Right atrium auricular region (tissue), 2 donors: Measurements from ENCODE around the gene BORCS8. TPM values are rescaled to one million over a fixed set of nuclear protein-coding genes. Genes with fewer than 3 reads are reported as not detected.

Experiments used
- DNase-seq: peaks from one replicate; pipeline ENCODE4 v3.0.0-alpha.2; 2019; ENCODE audit warnings: low spot score
- H3K27ac ChIP-seq, 2 donors: fragments of 200-600 bp; sonication (generic); 1 replicate in 1 of 2; 2 replicates in 1 of 2; pipeline ENCODE4 v1.5.1; 2016 to 2019
- H3K27me3 ChIP-seq, 2 donors: fragments of 200-600 bp; sonication (generic); one replicate each; pipeline versions ENCODE4 v1.5.1 to v1.6.0; 2017 to 2019
- H3K36me3 ChIP-seq: fragments of 200-600 bp; sonication (generic); one replicate; pipeline ENCODE4 v1.5.1; 2016
- H3K4me1 ChIP-seq, 2 donors: fragments of 200-600 bp; sonication (generic); one replicate each; pipeline versions ENCODE4 v1.5.1 to v1.6.0; 2017 to 2019
- H3K4me3 ChIP-seq, 2 donors: fragments of 200-600 bp; sonication (generic); 1 replicate in 1 of 2; 2 replicates in 1 of 2; pipeline ENCODE4 v1.5.1; 2017 to 2019; ENCODE audit warnings: mild to moderate bottlenecking in 1 of 2, moderate library complexity in 1 of 2
- H3K9me3 ChIP-seq, 2 donors: fragments of 200-600 bp; sonication (generic); one replicate each; pipeline ENCODE4 v1.5.1; 2019
- total RNA-seq, 2 donors: library from RNA; depleted of rRNA; stranded (reverse); fragments of >200 nt; gene quantifications; one replicate each; pipeline ENCODE4 v1.1.0, GENCODE V29; 2016
- TF ChIP-seq, protein P1 (sequence below), 2 donors: fragments of 200-600 bp; sonication (generic); IDR thresholded peaks; one replicate each; pipeline ENCODE4 v1.5.1; 2019; ENCODE audit warnings: antibody characterized with exemption in 2 of 2

BORCS8 gene
- total RNA-seq, 2 donors from 2014 or later, result 16.5 to 20.0 TPM

DNA sequence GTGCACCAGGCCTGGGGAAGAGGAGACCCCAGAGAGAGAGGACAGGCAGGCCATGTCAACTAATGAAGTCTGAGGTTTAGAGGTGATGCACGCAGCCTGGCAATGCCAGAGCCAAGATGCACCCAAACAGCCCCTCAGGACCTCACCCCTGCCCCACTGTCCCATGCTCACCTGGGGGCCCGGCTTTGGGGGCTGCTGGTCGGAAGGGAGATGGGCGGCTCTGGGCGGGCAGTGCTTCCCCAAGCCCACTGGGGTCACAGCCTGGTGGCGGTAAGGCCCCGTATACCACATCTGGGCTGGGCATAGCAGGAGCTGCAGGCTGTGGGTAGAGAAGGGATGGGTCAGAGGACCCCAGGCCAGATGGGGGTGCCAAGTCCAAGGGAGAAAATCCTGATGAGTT, 45.1 kb downstream of the BORCS8 start:
- no peak for DNase-seq
- Histone ChIP-seq H3K27me3 (no peaks in the 10 kb centered on the region), H3K9me3 (no peaks in the 10 kb centered on the region), H3K36me3 (no peaks in the 10 kb centered on the region), H3K4me3 (no peak overlapping the region), H3K4me1 (peaks cover 0 to 6% of the 10 kb centered on the region in 2 donors), H3K27ac (no peak overlapping the region)
- TF ChIP-seq, protein P1, sequence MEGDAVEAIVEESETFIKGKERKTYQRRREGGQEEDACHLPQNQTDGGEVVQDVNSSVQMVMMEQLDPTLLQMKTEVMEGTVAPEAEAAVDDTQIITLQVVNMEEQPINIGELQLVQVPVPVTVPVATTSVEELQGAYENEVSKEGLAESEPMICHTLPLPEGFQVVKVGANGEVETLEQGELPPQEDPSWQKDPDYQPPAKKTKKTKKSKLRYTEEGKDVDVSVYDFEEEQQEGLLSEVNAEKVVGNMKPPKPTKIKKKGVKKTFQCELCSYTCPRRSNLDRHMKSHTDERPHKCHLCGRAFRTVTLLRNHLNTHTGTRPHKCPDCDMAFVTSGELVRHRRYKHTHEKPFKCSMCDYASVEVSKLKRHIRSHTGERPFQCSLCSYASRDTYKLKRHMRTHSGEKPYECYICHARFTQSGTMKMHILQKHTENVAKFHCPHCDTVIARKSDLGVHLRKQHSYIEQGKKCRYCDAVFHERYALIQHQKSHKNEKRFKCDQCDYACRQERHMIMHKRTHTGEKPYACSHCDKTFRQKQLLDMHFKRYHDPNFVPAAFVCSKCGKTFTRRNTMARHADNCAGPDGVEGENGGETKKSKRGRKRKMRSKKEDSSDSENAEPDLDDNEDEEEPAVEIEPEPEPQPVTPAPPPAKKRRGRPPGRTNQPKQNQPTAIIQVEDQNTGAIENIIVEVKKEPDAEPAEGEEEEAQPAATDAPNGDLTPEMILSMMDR (IDR thresholded peaks at IDR 0.05), result no peak

DNA sequence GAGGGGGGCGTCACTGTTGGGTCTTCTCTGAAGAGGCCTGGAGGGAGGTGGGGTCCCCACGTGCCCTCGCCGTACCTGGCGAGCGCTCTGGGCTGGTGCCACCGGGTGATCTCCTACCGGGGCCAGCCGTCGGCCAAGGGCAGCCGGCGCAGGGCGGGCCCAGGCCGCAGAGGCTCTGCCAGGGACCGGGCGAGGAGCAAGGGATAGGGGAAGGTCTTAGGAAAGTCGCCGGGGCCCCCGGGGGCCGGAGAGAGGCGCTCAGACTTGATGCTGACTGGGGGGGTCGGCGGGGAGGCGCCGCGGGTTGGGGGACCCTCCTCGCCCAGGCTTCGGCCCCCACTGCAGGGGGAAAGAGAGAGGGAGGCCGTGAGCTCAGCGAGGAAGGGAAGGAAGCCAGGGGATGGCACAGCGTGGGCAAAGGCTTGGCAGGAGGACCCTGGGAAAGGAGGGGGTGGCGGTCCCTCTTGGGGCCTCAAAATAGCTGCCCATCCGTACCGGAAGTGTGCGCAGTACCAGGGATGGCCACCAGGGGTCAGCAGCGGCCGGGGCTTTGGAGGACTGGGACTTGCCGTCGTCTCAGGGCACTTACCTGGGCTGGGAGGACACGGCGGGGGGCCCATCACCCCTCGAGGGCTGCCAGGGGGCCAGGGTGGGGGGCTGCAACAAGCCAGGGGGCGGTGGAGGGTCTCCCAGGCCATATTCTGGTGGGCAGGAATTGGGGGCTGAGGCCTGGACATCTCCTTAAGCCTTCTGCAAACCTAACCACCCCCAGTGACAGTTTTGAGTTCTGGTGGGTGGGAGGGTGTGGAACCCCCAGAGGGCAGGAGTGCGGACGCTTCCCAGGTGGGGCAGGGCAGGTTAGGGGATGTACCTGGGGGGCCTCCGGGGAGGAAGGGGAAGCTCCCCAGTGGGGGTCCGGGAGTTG, 46.0 kb downstream of the BORCS8 start:
- Histone ChIP-seq H3K4me3 (peak overlapping the region in 1 of 2 donors; percentile 33), H3K36me3 (no peaks in the 10 kb centered on the region), H3K27ac (no peak overlapping the region), H3K9me3 (no peaks in the 10 kb centered on the region), H3K27me3 (no peaks in the 10 kb centered on the region), H3K4me1 (peaks cover 0 to 6% of the 10 kb centered on the region in 2 donors)
- TF ChIP-seq, protein P1 (IDR thresholded peaks at IDR 0.05), result peak; percentile 96 to 99
- peak; percentile 82 for DNase-seq

DNA sequence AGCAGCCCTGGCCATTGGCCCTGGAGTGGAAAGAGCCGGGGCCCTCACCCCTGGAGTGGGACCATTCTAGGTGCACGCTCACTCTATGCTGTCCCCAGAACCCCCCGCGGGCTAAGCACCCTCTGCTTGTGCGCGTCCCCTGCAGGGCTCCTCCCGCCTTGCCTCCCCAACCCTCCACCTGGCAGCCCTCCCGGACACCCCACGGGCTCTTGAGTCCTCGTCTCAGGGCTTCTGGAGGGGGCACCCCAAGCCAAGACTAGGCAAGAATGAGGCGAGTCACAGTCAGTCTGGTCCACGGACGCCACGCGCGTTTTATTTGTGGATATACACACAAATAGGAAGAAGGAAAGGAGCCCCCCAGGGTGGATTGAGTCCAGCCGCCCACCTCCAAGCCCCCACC, 46.7 kb downstream of the BORCS8 start:
- Histone ChIP-seq H3K9me3 (no peaks in the 10 kb centered on the region), H3K27me3 (no peaks in the 10 kb centered on the region), H3K4me1 (peaks cover 0 to 6% of the 10 kb centered on the region in 2 donors), H3K4me3 (no peak overlapping the region), H3K27ac (no peak overlapping the region), H3K36me3 (no peaks in the 10 kb centered on the region)
- TF ChIP-seq, protein P1 (IDR thresholded peaks at IDR 0.05), result no peak
- no peak for DNase-seq

DNA sequence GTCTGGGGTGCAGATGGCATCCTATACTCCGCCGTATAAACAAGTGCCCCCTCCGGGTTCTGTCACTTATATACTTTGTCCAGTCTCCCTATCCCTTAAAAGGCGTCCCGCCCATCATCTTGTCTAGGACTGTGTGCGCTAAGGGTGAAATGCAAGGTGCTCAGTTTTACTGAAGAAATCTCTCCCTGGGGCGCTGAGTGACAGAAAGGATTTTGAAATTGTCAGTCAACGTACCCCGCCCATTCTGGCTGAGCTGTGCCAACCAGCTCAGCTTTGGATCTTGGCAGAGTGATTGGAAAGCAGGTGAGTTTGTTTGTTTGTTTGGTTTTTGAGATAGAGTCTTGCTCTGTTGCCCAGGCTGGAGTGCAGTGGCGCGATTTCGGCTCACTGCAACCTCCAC, 49.6 kb downstream of the BORCS8 start:
- no peak for DNase-seq
- Histone ChIP-seq H3K36me3 (no peaks in the 10 kb centered on the region), H3K27me3 (no peaks in the 10 kb centered on the region), H3K4me3 (no peak overlapping the region), H3K27ac (no peak overlapping the region), H3K4me1 (peaks cover 0 to 12% of the 10 kb centered on the region in 2 donors), H3K9me3 (no peaks in the 10 kb centered on the region)
- TF ChIP-seq, protein P1 (IDR thresholded peaks at IDR 0.05), result no peak

DNA sequence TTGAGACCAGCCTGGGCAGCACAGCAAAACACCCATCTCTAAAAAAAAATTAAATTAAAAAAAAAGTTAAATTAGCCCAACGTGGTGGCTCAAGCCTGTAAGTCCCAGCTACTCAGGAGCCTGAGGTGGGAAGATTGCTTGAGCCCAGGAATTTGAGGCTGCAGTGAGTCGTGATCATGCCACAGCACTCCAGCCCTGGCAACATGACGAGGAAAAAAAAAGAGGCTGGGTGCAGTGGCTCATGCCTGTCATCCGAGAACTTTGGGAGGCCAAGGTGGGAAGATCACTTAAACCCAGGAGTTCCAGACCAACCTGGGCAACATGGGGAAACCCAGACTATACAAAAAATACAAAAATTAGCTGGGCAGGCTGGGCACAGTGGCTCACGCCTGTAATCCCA, 51.5 kb downstream of the BORCS8 start:
- H3K36me3 ChIP-seq, result no peaks in the 10 kb centered on the region
- H3K4me1 ChIP-seq, result peaks cover 0 to 13% of the 10 kb centered on the region in 2 donors
- no peak for DNase-seq
- no peaks in the 10 kb centered on the region for H3K27me3 ChIP-seq
- H3K27ac ChIP-seq, result no peak overlapping the region
- no peaks in the 10 kb centered on the region for H3K9me3 ChIP-seq
- H3K4me3 ChIP-seq, result no peak overlapping the region
- TF ChIP-seq, protein P1 (IDR thresholded peaks at IDR 0.05), result no peak
